GM21723 (cell line): ENCODE measurements around the gene ANXA1.
A peak's percentile ranks its signal among the peaks of the same experiment; 100 is the strongest.

Experiments used
- ATAC-seq: cut with Tn5 transposase; IDR thresholded peaks from one replicate; pipeline ENCODE4 v1.9.1; 2021; ENCODE audit warnings: mild to moderate bottlenecking, moderate library complexity; ENCODE audit not compliant: unreplicated experiment

The ANXA1 gene, protein sequence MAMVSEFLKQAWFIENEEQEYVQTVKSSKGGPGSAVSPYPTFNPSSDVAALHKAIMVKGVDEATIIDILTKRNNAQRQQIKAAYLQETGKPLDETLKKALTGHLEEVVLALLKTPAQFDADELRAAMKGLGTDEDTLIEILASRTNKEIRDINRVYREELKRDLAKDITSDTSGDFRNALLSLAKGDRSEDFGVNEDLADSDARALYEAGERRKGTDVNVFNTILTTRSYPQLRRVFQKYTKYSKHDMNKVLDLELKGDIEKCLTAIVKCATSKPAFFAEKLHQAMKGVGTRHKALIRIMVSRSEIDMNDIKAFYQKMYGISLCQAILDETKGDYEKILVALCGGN

DNA sequence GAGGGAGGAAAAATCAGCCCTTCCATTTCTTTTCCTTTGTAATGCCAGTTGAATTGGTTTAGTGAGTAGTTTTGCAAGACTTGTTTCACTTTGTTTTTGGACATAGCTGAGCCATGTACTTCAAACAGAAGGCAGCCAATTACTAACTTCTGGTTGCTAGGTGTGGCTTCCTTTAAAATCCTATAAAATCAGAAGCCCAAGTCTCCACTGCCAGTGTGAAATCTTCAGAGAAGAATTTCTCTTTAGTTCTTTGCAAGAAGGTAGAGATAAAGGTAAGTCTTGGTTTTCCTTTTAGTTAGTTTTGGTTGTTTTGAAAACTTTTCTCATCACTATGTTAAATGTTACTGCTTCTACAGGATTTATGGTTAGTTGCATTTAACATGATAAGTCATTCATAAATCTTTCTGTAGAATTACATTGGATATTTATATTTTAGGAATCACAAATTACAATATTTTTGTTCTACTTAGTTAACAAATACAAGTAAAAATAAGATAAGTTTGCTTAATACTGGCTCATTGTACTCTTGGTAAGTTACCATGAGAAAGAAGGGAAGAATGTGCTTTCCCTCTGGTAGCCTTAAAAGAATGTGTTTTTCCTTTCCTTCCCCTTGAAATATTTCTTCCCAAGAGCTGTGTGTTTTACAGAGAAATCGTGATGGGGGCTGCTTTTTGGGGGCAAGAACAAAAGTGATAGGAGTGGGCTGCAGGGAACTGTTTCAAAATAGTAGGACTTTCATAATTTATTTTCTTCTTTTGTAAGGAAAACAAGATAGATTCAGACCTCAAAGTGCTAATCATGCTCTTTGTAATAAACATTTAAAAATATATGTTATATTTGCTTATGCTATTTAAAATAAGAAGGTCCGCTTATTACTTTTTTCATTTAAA, at the start of gene ANXA1:
Gene ANXA1, plus strand, starts transcription at position 213 of the 890 bp plus-strand sequence. CDS start 6,671 bp downstream, outside the sequence.
- no peak for ATAC-seq

GRCh38 chr9:73104342-73104741, 47.3 kb upstream of the ANXA1 start:
- ATAC-seq: no peak

DNA sequence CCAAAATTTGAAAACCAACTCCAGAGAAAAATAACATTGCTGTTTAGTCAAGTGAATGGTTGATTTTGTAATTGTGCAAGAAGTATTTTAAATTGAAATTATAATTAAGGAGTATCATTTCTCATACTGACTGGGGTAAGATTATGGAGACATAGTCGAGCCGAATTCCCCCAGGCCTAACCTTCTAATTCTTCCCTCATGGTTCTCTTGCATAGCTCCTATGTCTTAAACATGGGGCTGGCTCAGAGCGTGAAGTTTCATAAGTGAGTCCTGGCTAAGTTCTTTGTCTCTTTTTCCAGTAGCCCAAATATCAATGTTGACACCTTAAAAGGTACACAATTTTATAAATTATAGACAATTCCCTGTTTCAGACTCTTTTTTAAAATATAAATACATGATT, 46.7 kb upstream of the ANXA1 start:
- ATAC-seq: no peak

GRCh38 chr9:73107489-73108069, 44.1 kb upstream of the ANXA1 start:
- peak; percentile 89 for ATAC-seq

DNA sequence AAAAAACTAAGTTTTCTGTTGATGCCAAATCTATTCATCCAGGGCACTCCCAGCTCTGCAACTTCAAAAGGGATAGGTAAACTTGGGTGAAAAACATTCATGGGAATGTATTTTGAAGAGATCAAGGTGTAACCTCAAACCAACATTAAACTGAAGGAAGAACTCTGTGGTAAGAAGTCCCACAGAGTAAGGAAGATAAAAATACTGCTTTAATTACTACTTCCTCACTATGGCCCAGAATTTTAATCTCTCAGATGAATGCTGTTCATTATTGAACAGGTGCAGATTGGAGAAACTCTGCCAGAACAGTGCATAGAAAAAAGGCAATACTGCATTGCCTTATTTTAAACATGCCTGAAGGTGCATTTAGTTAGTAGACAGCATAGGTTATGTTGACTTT, 37.6 kb upstream of the ANXA1 start:
- no peak for ATAC-seq

GRCh38 chr9:73114958-73115357, 36.7 kb upstream of the ANXA1 start:
- no peak for ATAC-seq

DNA sequence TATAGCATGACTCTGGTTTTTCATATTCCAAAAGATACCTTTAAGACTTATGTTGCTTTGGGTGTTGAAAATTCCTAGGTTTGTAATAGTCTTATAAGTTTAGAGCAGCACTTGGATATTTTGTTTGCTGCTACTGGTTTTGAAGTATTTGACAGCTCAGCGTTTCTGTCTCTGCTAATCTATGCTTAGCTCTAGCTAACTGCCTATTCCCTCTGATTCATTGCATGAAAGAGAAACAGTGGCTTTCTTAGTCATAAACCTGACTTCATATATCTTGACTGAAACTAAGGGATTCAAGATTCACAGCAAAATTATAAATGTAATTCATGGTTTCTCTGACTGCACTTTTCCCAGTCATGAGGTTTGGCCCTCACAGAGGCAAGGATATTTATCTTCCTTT, 35.6 kb upstream of the ANXA1 start:
- peak; percentile 86 for ATAC-seq

DNA sequence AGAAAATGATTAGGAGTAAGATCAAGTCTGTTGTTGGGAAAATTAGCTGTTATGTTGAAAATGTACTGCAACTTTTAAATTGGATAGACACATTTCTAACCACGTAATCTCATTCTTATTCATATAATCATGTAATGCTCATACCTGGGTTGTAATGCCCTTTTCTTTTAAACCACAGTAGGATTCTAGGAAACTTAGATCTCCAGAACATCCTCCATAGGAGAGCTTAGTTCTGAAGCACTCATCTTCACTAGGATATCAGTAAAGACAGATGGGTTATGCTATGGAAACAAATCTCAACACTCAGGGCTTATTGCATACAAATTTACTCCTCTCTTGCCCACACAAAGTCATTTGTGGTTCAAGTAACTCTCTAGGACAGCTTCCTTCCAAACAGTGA, 34.8 kb upstream of the ANXA1 start:
- ATAC-seq: no peak

GRCh38 chr9:73118286-73118685, 33.4 kb upstream of the ANXA1 start:
- no peak for ATAC-seq

GRCh38 chr9:73118898-73119554, 32.6 kb upstream of the ANXA1 start:
- ATAC-seq: no peak

DNA sequence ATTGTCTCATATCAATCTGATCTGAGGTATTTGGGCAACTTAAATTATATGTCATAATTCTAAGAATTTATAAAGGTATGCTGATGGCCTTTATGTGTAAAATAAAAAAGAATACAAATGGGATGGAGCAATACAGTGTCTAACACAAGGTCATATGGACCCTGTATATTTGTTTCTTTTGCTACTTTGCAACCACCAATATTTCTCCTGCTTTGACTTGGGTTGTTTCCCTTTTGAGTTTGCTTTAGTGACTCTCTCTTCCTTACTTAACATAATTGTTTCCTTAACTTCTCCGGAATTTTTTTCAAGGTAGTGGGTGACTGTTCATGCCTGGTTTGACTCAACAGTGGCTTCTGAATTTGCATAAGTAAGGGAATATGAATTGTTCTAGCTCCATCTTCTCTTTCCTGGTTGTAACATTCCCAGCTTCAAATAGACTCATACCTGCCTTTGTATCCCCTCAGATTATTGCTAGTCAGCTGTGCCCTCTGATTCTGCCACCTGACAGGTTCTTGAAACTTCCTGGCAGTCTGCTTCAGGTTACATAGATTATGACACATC, 30.2 kb upstream of the ANXA1 start:
- no peak for ATAC-seq

DNA sequence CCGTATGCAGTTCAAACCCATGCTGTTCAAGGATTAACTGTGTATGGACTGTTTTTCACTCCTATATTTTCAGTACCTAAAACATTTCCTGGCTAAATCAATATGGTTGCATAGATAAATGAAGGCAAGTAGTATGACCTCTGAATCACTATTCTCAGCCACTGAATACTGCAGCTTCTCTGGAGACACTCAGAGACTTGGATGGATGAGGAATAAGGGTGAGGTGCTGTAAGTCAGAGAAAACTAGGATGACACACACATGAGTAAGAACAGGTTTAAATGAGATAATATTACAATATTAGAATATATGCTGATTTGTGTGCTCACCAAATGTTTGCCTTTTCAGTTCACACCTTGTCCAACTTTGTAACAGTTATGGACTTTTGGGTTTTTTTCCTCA, 26.0 kb upstream of the ANXA1 start:
- ATAC-seq: no peak

- ATAC-seq: no peak
Measured at GRCh38 chr9:73129941-73130685, 21.6 kb upstream of the ANXA1 start.

- no peak for ATAC-seq
Measured at GRCh38 chr9:73131461-73131860, 20.2 kb upstream of the ANXA1 start.

GRCh38 chr9:73132034-73132776, 19.5 kb upstream of the ANXA1 start:
- peak; percentile 95 for ATAC-seq

- ATAC-seq: no peak
Measured at GRCh38 chr9:73133022-73133651, 18.5 kb upstream of the ANXA1 start.

DNA sequence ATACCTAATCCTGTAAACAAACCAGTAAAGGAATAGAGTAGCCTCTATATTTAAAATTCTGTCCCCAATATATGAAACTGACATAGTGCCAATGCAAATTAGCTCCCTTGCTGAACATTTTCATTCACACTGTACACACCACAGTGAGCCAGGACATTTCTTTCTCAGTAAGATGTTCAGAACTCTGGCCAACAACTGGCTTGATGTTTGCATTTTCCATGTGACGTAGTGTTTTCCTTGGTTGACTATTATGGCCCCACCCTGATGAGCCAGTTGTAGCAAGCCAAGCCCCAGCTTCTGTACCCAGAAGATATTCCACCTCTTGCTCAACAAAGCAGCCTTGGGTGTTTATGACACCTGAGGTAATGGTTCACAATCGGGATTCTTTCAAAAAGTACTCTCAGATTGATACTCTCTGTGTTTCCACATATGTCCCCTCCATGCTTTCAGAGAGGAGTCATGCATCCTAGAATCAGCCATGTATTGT, 17.7 kb upstream of the ANXA1 start:
- ATAC-seq: peak; percentile 59

- ATAC-seq: no peak
Measured at GRCh38 chr9:73135394-73135793, 16.3 kb upstream of the ANXA1 start.
